Ureter (tissue), 1 donor: ENCODE data around the gene PRKAR1B. TPM values are rescaled to one million over a fixed set of nuclear protein-coding genes. Genes with fewer than 3 reads are reported as not detected.
"Not testable (repeated sequence)": the region's sequence is repeated elsewhere in the genome, so short reads cannot be mapped to it uniquely, and the experiment has no call there.

Source experiments
- DNase-seq: peaks from one replicate; pipeline ENCODE4 v3.0.0-alpha.2; 2020; ENCODE audit warnings: low spot score
- total RNA-seq: library from RNA; stranded (reverse); gene quantifications from one replicate; pipeline ENCODE4 v1.2.4, GENCODE V29; 2023
- donor health status: DM: yes; HTN: yes; CAD: no.

Gene PRKAR1B
- total RNA-seq, 1 donor from 2014 or later = 20.5 TPM

DNA sequence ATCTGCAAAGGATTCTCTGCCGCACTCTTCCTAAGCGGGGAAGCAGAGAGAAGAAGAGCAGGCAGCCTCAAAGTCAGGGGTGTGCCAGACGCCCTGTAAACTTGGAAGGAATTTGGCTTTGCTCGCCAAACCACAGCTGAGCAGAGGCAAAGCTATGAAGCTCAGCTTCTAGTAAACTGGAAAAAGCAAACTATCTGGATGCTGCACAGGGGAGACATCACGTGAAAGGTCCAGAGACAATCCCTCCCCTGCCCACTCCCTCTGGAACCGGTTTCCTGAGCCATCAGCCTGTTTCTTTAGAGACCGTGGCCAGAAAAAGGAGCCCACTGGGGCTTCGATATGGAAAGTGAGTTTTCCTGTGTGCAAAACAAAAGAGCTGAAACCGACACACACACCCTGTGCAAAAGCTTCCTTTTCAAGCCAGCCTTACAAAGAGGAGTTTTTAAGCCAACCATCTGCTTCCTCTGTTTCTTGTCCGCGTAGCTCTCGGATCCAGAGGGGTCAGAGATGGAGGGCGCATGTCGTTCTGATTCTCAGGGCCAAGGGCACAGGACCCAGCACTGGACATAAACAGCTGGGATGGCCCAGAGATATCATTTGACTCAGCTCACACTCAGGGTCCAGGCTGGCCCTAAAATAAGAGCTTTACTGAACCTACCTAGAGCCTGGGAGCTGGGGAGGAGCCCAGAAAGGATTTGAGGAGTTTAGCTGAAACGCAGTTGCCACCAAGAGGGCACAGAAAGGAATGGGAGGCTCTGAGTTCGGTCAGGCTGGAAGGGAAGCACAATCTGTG lies 58.7 kb downstream of the PRKAR1B start:
- DNase-seq = peak; percentile 71

GRCh38 chr7:666454-667292 lies 60.4 kb downstream of the PRKAR1B start:
- DNase-seq = no peak

GRCh38 chr7:665736-666453 lies 61.2 kb downstream of the PRKAR1B start:
- DNase-seq = no peak

GRCh38 chr7:664997-665735 lies 61.9 kb downstream of the PRKAR1B start:
- DNase-seq = no peak

DNA sequence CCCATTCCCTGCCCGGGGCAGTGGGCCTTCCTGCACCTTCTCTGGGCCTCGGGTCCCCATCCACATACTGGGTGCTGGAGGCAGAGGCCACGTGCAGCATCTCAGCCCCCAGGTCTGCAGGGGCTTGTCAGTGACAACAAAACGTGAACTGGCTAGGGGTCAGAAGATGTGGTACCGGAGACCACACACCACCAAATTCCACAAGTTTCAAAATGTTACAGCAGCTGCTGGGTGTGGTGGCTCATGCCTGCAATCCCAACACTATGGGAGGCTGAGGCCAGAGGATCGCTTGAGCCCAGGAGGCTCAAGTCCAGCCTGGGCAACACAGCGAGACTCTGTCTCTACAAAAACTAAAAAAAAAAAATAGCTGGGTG lies 62.7 kb downstream of the PRKAR1B start:
- no peak for DNase-seq

- no peak for DNase-seq
These were observed 64.5 kb downstream of the PRKAR1B start for GRCh38 chr7:662576-662975.

- DNase-seq = no peak
These were observed 67.1 kb downstream of the PRKAR1B start for GRCh38 chr7:659996-660395.

DNA sequence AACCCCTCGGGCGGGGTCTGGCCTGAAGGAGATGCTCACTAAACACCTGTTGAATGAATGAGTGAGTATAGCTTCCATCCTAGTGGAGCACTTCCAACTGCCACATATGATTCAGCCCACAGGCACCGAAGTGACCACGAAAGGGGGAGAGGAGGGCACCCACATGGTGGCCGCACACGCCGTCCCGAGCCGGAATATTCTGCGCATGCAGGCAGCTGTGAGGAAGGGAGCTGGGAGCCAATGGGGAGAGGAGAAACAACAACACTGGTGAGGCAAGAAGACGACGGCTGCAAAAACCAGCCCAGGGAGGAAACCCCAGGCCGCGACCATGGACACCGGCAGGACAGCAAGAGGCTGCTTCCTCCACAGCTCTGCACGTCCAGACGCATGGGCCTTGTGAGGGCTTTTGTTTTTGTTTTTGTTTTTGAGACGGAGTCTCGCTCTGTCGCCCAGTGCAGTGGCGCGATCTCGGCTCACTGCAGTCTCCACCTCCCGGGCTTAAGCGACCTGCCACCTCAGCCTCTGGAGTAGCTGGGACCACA lies 67.7 kb downstream of the PRKAR1B start:
- no peak for DNase-seq

DNA sequence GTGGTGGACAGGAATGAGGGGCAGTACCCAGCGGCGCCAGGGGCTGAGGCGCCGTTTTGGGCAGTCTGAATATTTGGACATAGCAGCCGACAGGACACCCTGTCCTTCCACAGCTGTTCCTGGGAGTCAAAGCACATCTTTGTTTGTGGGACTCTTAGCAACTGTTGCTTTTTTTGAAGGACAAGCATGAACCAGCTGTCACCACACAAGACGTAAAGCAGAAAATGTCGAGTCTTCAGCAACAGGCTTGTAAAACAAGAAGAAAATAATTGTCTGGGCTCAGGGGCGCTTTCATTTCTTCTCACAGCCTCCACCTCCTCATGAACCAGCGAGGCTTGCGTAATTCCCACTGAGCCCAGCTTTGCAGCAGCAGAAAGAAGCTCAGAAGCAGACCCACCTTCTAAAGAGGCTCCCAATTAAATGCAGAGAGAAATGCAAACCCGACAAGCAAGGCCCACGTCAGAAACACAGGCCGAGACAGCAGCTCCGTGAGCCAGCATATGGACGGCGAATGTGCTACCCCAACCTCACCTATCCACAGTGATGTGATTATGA lies 69.4 kb downstream of the PRKAR1B start:
- DNase-seq = no peak

GRCh38 chr7:657010-657409 lies 70.1 kb downstream of the PRKAR1B start:
- DNase-seq = not testable (repeated sequence)

DNA sequence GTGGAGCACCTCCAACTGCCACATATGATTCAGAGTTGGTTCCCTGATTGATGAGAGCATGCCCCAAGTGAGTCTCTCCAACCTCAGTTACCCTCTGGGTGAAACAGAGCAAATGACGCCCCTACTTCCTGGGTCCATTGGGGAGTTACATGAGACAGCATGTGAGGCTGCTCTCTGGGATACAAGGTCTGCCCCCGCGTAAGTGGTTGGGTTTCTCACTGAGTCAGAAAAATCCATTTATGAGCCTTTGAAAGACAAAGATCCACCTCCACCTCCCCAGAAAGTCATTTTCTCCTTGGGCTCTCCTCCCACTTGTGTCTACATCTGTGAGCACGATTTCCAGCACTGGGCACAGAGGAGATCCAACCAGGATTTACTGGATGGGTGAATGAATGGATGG lies 71.3 kb downstream of the PRKAR1B start:
- DNase-seq = no peak

DNA sequence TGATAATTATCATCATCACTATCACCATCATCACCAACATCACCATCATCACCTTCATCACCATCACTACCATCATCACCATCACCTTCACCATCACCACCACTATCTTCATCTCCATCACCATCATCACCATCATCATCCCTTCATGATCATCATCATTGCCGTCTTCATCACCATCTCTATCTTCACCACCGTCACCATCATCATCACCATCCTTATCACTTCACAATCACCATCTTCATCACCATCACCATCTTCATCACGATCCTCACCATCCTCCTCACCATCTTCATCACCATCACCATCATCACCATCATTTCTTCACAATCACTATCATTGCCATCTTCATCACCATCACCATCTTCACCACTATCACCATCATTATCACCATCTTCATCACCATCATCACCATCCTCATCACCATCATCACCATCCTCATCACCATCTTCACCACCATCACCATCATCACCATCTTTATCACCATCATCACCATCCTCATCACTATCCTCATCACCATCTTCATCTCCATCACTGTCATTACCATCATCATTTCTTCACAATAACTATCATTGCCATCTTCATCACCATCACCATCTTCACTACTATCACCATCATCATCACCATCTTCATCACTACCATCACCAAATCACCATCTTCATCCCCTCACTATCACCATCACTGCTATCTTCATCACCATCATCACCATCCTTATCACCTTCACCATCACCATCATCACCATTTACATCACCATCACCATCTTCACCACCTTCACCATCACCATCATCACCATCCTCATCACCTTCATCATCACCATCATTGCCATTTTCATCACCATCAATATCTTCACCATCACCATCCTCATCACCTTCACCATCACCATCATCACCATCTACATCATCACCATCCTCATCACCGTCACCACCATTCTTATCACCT lies 73.0 kb downstream of the PRKAR1B start:
- DNase-seq = no peak

- no peak for DNase-seq
These were observed 74.2 kb downstream of the PRKAR1B start for GRCh38 chr7:652881-653280.

DNA sequence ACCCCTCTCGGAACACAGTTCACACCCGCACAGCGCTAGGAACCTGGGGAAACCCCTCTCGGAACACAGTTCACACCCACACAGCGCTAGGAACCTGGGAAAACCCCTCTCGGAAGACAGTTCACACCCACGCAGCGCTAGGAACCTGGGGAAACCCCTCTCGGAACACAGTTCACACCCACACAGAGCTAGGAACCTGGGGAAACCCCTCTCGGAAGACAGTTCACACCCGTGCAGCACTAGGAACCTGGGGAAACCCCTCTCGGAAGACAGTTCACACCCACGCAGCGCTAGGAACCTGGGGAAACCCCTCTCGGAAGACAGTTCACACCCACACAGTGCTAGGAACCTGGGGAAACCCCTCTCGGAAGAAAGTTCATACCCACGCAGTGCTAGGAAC lies 74.9 kb downstream of the PRKAR1B start:
- not testable (repeated sequence) for DNase-seq

DNA sequence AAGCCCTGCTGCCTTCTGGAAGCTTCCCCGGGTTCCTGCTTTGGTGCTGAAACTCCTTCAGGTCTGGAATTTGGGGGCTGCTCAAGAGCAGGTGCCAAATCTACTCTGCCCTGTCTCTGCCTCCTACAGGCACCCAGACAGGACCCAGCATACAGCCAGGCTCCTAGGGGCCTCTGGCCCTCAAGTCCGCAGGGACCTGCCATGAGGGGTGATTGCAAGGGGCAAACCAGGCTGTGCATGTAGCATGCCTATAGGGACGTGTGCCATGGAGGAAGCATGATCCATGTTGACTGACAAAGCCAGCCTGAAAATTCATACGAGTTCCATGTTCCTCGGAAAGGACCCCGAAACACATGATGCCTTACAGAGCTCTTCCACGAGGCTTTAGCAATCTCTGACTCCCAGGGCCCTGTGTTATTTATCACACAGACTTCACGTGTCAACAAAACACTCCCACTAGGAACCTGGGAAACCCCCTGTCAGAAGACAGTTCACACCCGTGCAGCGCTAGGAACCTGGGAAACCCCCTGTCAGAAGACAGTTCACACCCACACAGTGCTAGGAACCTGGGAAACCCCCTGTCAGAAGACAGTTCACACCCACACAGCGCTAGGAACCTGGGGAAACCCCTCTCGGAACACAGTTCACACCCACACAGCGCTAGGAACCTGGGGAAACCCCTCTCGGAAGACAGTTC lies 75.9 kb downstream of the PRKAR1B start:
- no peak for DNase-seq

DNA sequence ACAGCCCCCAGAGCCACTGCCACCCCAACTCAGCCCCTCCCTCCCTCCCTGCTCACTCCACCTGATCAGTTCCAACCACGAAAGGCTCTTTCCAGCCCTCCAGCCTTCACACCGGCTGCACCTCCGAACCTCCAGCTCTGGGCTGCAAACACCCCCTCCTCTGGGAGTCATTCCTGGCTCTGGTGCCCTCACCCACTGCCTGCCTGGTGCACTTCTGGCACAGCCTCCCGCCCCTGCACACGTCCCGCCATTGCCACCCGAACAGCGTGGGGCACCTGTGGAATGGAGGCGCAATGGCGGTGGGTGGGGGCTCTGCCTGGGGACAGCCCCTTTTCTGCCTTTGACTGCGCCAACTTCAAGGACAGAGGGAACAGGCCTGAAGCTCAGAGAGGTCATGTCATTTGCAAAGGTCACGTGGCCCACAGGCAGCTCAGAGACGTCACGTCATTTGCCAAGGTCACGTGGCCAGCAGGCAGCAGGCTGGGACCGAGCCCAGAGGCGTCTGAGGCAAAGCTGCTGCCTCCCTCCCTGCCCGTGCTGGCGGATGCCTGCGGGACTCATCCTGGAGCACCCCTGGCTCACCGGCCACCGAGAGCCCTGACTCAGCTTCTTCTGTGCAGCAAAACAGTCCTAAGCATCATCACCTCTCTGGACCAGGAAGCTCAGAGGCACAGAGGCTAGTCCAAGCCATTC lies 76.6 kb downstream of the PRKAR1B start:
- DNase-seq = no peak

- no peak for DNase-seq
These were observed 80.1 kb downstream of the PRKAR1B start for GRCh38 chr7:646951-647350.

GRCh38 chr7:646487-646886 lies 80.6 kb downstream of the PRKAR1B start:
- DNase-seq = no peak

DNA sequence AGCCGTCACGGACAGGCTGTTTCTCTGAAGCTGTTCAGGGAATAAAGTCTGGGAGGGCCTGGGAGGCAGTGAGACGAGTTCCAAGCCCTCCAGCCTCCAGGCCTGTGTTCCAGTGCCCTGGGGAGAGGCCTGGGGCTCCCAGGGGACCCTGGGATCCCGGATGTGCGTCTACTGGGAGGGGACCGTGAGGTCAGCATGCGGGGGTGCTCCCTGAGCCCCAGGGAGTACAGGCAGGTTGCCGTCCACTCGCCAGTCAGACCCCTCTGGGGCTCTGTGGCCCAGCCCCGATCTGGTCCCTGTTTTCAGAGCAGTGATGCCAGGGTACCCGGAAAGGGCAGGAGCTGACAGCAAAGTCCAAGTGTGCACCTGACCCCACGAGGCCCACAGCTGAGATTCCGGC lies 81.5 kb downstream of the PRKAR1B start:
- DNase-seq = no peak
